K562 (cell line): ENCODE results near the gene GCGR. TPM values are rescaled to one million over a fixed set of nuclear protein-coding genes. Genes with fewer than 3 reads are reported as not detected.

Experiments used
- FOXK2 ChIP-seq, 2 experiments: fragments of 450-650 bp; IDR thresholded peaks in 1 of 2; conservative IDR thresholded peaks in 1 of 2; 2 replicates each; pipeline ENCODE4 v1.6.1; 2016; ENCODE audit warnings: low read depth in 2 of 2, mild to moderate bottlenecking in 1 of 2
- HDAC3 ChIP-seq: fragments of 450-650 bp; IDR thresholded peaks from 2 replicates; pipeline ENCODE4 v1.6.1; 2018; ENCODE audit warnings: borderline replicate concordance, mild to moderate bottlenecking, moderate library complexity; ENCODE audit not compliant: partially characterized antibody
- HIVEP1 ChIP-seq: fragments of 250-450 bp; sonication (Bioruptor Pico); IDR thresholded peaks from 2 replicates; pipeline ENCODE4 v1.4.0; 2020; ENCODE audit warnings: mild to moderate bottlenecking
- JUNB ChIP-seq: fragments of 450-650 bp; formaldehyde crosslinking; conservative IDR thresholded peaks from 2 replicates; pipeline ENCODE4 v1.4.0; 2020; ENCODE audit warnings: mild to moderate bottlenecking
- NRF1 ChIP-seq, 2 experiments: fragments of 450-650 bp; IDR thresholded peaks in 1 of 2; conservative IDR thresholded peaks in 1 of 2; 2 replicates each; pipeline ENCODE4 v1.6.1; 2014; ENCODE audit warnings: mild to moderate bottlenecking in 2 of 2
- ZFX ChIP-seq: sonication (generic); formaldehyde crosslinking; IDR thresholded peaks from 2 replicates; pipeline ENCODE4 v1.8.0; 2022; ENCODE audit warnings: mild to moderate bottlenecking, missing genetic modification reagents, moderate library complexity
- ZNF197 ChIP-seq: fragments of 200-800 bp; sonication (Bioruptor generic); IDR thresholded peaks from 2 replicates; pipeline ENCODE4 v1.6.1; 2016; ENCODE audit warnings: low read depth, missing genetic modification characterization, missing compliant biosample characterization
- ZNF41 ChIP-seq: fragments of 250-450 bp; sonication (Bioruptor Pico); conservative IDR thresholded peaks from 2 replicates; pipeline ENCODE4 v1.4.0; 2020; ENCODE audit warnings: mild to moderate bottlenecking
- ZNF431 ChIP-seq: sonication (generic); formaldehyde crosslinking; IDR thresholded peaks from 2 replicates; pipeline ENCODE4 v1.8.0; 2022; ENCODE audit warnings: mild to moderate bottlenecking, missing genetic modification reagents
- ZNF830 ChIP-seq: fragments of 250-450 bp; sonication (Bioruptor Pico); IDR thresholded peaks from 2 replicates; pipeline ENCODE4 v1.5.0; 2021; ENCODE audit warnings: mild to moderate bottlenecking
- polyA plus RNA-seq, 8 experiments: library from polyadenylated mRNA; depleted of rRNA in 4 of 8; stranded (reverse) in 5 of 8; unstranded in 3 of 8; fragments of >200 nt; fragmentation: Nextera tagmentation in 2 of 8; fragmentation: Illumina TruSeq in 1 of 8; extraction: Ambion mirVana in 2 of 8; extraction: Trizol in 1 of 8; gene quantifications; 2 replicates each; pipeline versions ENCODE4 v1.2.1 to v1.2.3, GENCODE V29; 2011 to 2014; ENCODE audit warnings: inconsistent platforms in 1 of 8, missing spikeins in 1 of 8
- total RNA-seq, 7 experiments: library from RNA; depleted of rRNA in 6 of 7; stranded (reverse); fragments of >200 nt in 6 of 7; fragmentation: Illumina TruSeq in 2 of 7; extraction: Trizol in 2 of 7; gene quantifications; 2 replicates each; pipeline versions ENCODE4 v1.2.1 to v1.2.3, GENCODE V29; 2011 to 2021; ENCODE audit warnings: low replicate concordance in 1 of 7
- TF ChIP-seq, protein P1 (sequence below): fragments of 250-450 bp; sonication (Bioruptor Pico); IDR thresholded peaks from 2 replicates; pipeline ENCODE4 v1.8.0; 2021; ENCODE audit warnings: moderate library complexity, mild to moderate bottlenecking, inconsistent platforms
- TF ChIP-seq, protein P2 (sequence below), 2 experiments: fragments of 450-650 bp in 1 of 2; sonication (generic) in 1 of 2; formaldehyde crosslinking; conservative IDR thresholded peaks; 2 replicates each; pipeline versions ENCODE4 v1.4.0 to v1.8.1; 2020 to 2022; ENCODE audit warnings: mild to moderate bottlenecking in 1 of 2, missing genetic modification reagents in 1 of 2
- TF ChIP-seq, protein P3 (sequence below): fragments of 450-650 bp; IDR thresholded peaks from 2 replicates; pipeline ENCODE4 v1.6.1; 2018; ENCODE audit not compliant: partially characterized antibody
- TF ChIP-seq, protein P4 (sequence below): fragments of 250-450 bp; sonication (Bioruptor Pico); IDR thresholded peaks from 2 replicates; pipeline ENCODE4 v1.6.1; 2021; ENCODE audit warnings: mild to moderate bottlenecking
- TF ChIP-seq, protein P5 (sequence below), 2 experiments: fragments of 450-650 bp in 1 of 2; sonication (generic) in 1 of 2; formaldehyde crosslinking in 1 of 2; IDR thresholded peaks in 1 of 2; conservative IDR thresholded peaks in 1 of 2; 2 replicates each; pipeline versions ENCODE4 v1.6.1 to v1.8.1; 2016 to 2023; ENCODE audit warnings: mild to moderate bottlenecking in 2 of 2, moderate library complexity in 2 of 2, inconsistent platforms in 1 of 2, missing genetic modification reagents in 1 of 2
- TF ChIP-seq, protein P6 (sequence below): fragments of 450-650 bp; IDR thresholded peaks from 2 replicates; pipeline ENCODE4 v1.6.1; 2017; ENCODE audit warnings: antibody characterized with exemption

Gene GCGR
- total and polyA plus RNA-seq, 9 of the 15 experiments (the other 6 are each of a cell fraction or from before 2014, with no cell fraction given): not detected

DNA sequence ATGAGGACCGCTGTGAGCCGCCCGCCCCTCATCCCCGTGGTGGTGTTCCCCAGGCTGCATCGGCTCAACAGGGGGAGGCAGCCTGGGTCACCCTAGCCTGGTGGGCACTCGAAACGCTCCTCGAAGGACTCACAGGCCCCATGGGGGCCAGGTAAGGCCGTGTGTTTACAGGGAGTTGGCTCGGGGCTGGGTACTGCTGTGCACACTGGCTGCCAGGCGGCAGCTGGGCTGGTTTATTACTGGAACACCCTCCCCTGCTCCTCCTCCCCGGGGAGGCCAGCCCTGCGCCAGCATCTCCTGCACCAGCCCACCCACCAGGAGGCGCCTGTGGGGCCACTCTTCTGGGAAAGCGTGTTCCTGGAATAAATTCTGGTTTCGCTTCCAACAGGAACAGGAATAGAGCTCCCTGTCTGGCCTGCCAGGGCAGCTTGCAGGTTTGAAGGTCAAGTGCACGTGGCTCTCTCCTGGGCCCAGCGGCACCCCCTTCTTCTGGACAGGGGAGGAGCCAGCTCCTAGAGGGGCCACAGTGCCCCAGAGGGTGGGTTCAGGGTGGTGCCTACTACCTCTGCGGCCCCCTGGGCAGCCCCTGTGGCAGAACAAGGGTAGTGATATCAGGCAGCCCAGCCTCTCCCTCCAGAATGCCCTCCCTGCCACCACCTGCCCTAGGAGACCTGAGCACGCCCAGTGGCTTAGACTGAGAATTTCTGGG lies 17.8 kb downstream of the GCGR start (continued):
- TF ChIP-seq, protein P1, sequence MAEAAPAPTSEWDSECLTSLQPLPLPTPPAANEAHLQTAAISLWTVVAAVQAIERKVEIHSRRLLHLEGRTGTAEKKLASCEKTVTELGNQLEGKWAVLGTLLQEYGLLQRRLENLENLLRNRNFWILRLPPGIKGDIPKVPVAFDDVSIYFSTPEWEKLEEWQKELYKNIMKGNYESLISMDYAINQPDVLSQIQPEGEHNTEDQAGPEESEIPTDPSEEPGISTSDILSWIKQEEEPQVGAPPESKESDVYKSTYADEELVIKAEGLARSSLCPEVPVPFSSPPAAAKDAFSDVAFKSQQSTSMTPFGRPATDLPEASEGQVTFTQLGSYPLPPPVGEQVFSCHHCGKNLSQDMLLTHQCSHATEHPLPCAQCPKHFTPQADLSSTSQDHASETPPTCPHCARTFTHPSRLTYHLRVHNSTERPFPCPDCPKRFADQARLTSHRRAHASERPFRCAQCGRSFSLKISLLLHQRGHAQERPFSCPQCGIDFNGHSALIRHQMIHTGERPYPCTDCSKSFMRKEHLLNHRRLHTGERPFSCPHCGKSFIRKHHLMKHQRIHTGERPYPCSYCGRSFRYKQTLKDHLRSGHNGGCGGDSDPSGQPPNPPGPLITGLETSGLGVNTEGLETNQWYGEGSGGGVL (CRISPR knock-in tag): no peak
- TF ChIP-seq ZNF197 (CRISPR knock-in tag): peak; percentile 80
- TF ChIP-seq, protein P2, sequence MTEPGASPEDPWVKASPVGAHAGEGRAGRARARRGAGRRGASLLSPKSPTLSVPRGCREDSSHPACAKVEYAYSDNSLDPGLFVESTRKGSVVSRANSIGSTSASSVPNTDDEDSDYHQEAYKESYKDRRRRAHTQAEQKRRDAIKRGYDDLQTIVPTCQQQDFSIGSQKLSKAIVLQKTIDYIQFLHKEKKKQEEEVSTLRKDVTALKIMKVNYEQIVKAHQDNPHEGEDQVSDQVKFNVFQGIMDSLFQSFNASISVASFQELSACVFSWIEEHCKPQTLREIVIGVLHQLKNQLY (CRISPR knock-in tag; conservative IDR thresholded peaks at IDR 0.05): no peak; a peak in 1 of 4 replicates
- TF ChIP-seq ZNF431 (CRISPR knock-in tag): no peak; the same call in 1 of the 2 replicates
- TF ChIP-seq FOXK2 (conservative IDR thresholded peaks at IDR 0.05 in 1 of 2, IDR thresholded peaks at IDR 0.05 in 1 of 2; ENCODE audit: low read depth in 2 of 2): peak; percentile 23 to 43; a peak in 1 of 4 replicates
- TF ChIP-seq HIVEP1: peak; percentile 68; the same call in 1 of the 2 replicates
- TF ChIP-seq ZNF41 (CRISPR knock-in tag): no peak
- TF ChIP-seq HDAC3: no peak
- peak; percentile 91; the same call in 1 of the 2 replicates for TF ChIP-seq ZNF830 (CRISPR knock-in tag)
- TF ChIP-seq, protein P3, sequence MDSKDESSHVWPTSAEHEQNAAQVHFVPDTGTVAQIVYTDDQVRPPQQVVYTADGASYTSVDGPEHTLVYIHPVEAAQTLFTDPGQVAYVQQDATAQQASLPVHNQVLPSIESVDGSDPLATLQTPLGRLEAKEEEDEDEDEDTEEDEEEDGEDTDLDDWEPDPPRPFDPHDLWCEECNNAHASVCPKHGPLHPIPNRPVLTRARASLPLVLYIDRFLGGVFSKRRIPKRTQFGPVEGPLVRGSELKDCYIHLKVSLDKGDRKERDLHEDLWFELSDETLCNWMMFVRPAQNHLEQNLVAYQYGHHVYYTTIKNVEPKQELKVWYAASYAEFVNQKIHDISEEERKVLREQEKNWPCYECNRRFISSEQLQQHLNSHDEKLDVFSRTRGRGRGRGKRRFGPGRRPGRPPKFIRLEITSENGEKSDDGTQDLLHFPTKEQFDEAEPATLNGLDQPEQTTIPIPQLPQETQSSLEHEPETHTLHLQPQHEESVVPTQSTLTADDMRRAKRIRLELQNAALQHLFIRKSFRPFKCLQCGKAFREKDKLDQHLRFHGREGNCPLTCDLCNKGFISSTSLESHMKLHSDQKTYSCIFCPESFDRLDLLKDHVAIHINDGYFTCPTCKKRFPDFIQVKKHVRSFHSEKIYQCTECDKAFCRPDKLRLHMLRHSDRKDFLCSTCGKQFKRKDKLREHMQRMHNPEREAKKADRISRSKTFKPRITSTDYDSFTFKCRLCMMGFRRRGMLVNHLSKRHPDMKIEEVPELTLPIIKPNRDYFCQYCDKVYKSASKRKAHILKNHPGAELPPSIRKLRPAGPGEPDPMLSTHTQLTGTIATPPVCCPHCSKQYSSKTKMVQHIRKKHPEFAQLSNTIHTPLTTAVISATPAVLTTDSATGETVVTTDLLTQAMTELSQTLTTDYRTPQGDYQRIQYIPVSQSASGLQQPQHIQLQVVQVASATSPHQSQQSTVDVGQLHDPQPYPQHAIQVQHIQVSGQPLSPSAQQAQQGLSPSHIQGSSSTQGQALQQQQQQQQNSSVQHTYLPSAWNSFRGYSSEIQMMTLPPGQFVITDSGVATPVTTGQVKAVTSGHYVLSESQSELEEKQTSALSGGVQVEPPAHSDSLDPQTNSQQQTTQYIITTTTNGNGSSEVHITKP: peak; percentile 92
- no peak for TF ChIP-seq JUNB (CRISPR knock-in tag)
- TF ChIP-seq, protein P4, sequence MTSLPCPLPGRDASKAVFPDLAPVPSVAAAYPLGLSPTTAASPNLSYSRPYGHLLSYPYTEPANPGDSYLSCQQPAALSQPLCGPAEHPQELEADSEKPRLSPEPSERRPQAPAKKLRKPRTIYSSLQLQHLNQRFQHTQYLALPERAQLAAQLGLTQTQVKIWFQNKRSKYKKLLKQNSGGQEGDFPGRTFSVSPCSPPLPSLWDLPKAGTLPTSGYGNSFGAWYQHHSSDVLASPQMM: no peak
- TF ChIP-seq ZFX (CRISPR knock-in tag): peak; percentile 63
- TF ChIP-seq, protein P5, sequence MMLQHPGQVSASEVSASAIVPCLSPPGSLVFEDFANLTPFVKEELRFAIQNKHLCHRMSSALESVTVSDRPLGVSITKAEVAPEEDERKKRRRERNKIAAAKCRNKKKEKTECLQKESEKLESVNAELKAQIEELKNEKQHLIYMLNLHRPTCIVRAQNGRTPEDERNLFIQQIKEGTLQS (IDR thresholded peaks at IDR 0.05): no peak
- TF ChIP-seq, protein P5 (CRISPR knock-in tag; conservative IDR thresholded peaks at IDR 0.05): no peak; the same call in 1 of the 2 replicates
- TF ChIP-seq NRF1 (conservative IDR thresholded peaks at IDR 0.05 in 1 of 2, IDR thresholded peaks at IDR 0.05 in 1 of 2): peak; percentile 64 to 70
- TF ChIP-seq, protein P6, sequence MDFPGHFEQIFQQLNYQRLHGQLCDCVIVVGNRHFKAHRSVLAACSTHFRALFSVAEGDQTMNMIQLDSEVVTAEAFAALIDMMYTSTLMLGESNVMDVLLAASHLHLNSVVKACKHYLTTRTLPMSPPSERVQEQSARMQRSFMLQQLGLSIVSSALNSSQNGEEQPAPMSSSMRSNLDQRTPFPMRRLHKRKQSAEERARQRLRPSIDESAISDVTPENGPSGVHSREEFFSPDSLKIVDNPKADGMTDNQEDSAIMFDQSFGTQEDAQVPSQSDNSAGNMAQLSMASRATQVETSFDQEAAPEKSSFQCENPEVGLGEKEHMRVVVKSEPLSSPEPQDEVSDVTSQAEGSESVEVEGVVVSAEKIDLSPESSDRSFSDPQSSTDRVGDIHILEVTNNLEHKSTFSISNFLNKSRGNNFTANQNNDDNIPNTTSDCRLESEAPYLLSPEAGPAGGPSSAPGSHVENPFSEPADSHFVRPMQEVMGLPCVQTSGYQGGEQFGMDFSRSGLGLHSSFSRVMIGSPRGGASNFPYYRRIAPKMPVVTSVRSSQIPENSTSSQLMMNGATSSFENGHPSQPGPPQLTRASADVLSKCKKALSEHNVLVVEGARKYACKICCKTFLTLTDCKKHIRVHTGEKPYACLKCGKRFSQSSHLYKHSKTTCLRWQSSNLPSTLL: no peak
